Heart right ventricle (tissue), 16 donors: ENCODE measurements around the gene SRGAP3. TPM values are rescaled to one million over a fixed set of nuclear protein-coding genes. Genes with fewer than 3 reads are reported as not detected.

ENCODE experiments used
- ATAC-seq, 8 donors: fragments of 200-7000 bp; cut with Tn5 transposase; one replicate each; pipeline ENCODE4 v1.9.1; 2020; ENCODE audit warnings: mild to moderate bottlenecking in 8 of 8, moderate library complexity in 8 of 8, moderate number of reproducible peaks in 1 of 8
- DNase-seq, 2 donors: peaks; one replicate each; pipeline ENCODE4 v3.0.0-alpha.2; 2020
- H3K27ac ChIP-seq, 10 donors: fragments of 200-600 bp; sonication (generic) in 2 of 10; one replicate each; pipeline versions ENCODE4 v1.5.0 to v1.8.0; 2020 to 2022; ENCODE audit warnings: mild to moderate bottlenecking in 3 of 10
- H3K27me3 ChIP-seq, 7 donors: fragments of 200-600 bp; one replicate each; pipeline ENCODE4 v1.8.0; 2021 to 2022; ENCODE audit warnings: mild to moderate bottlenecking in 2 of 7
- H3K36me3 ChIP-seq, 9 donors: fragments of 200-600 bp; sonication (generic) in 1 of 9; one replicate each; pipeline versions ENCODE4 v1.5.0 to v1.8.0; 2020 to 2022; ENCODE audit warnings: mild to moderate bottlenecking in 2 of 9
- H3K4me1 ChIP-seq, 9 donors: fragments of 200-600 bp; sonication (generic) in 1 of 9; one replicate each; pipeline versions ENCODE4 v1.5.0 to v1.8.0; 2020 to 2022; ENCODE audit warnings: mild to moderate bottlenecking in 4 of 9
- H3K4me3 ChIP-seq, 10 donors: fragments of 200-600 bp; sonication (generic) in 2 of 10; one replicate each; pipeline versions ENCODE4 v1.5.0 to v1.8.0; 2020 to 2022; ENCODE audit warnings: mild to moderate bottlenecking in 7 of 10, moderate library complexity in 2 of 10
- H3K9me3 ChIP-seq, 11 donors: fragments of 200-600 bp in 10 of 11; sonication (generic) in 2 of 11; one replicate each; pipeline versions ENCODE4 v1.5.0 to v1.8.0; 2013 to 2022; ENCODE audit warnings: mild to moderate bottlenecking in 2 of 11, control low read depth in 1 of 11, moderate library complexity in 1 of 11
- WGBS, 2 donors: extraction: QIAGEN DNeasy Blood & Tissue Kit; methylation state at CpG; one replicate each; pipeline ENCODE4 v1.1.7; 2013; ENCODE audit warnings: inconsistent platforms in 1 of 2; 5-methylcytosine and 5-hydroxymethylcytosine counted together
- intact Hi-C, 10 donors: fragments of 100-400 bp; cut with DNase I; formaldehyde crosslinking; loops; one replicate each; pipeline versions ENCODE4 v1.11.1 to v1.14.2; 2022
- polyA plus RNA-seq, 2 donors: library from polyadenylated mRNA; stranded (reverse); fragments of 200-250 nt; gene quantifications; one replicate each; pipeline ENCODE4 v1.2.3, GENCODE V29; 2013
- total RNA-seq, 10 donors: library from RNA; stranded (reverse); fragmentation: NEBNext Ultra II Directional in 3 of 10; extraction: Animal tissue kit (Norgen Biotek cat#: 25700) in 3 of 10; gene quantifications; one replicate each; pipeline versions ENCODE4 v1.2.1 to v1.2.4, GENCODE V29; 2021 to 2023
- TF ChIP-seq, protein P1 (sequence below), 9 donors: fragments of 200-600 bp; sonication (generic) in 2 of 9; IDR thresholded peaks; one replicate each; pipeline versions ENCODE4 v1.5.0 to v1.8.0; 2021 to 2022; ENCODE audit warnings: antibody characterized with exemption in 9 of 9, mild to moderate bottlenecking in 5 of 9, moderate library complexity in 1 of 9
- donor health status: Arrhythmogenic right ventricular cardiomyopathy.
- donor health status: ischemic (EF 13 %, LVEDD 7.1; RV severe dilation, severe dysfunction).
- donor health status: healthy with polysubstance abuse.
- donor health status: DM: no; HTN: yes; CAD: no.
- donor health status: DM: no; HTN: no; CAD: no.
- donor health status: ischemic (EF 25% LVEDD 6.9; RV normal size, moderate dysfunction).
- donor health status: ischemic (EF 25% LVEDD 5.7; RV mildly dilated, moderate dysfunction).
- donor health status: healthy.
- donor health status: DM: yes; HTN: yes; CAD: no.
- donor health status: Ischemic cardiomyopathy.
- donor health status: ischemic (EF 35%, LVEDD 5.7; RV mildly dilated, moderate dysfunction).
- donor health status: nonischemic (EF 11% LVEDD 7.7; RV severe dilation, severe dysfunction).
- donor health status: DM: yes; HTN: yes; CAD: no.
- donor health status: PGD.
- donor health status: ischemic (EF 29% LVEDD 5.4; RV normal size, mild dysfunction).
- donor health status: nonischemic (EF 23%, LVEDD 6.1; RV moderate dilation, normal function).

Gene SRGAP3
- total and polyA plus RNA-seq, 12 donors: 0.67 to 16.1 (median 10.6) TPM

DNA sequence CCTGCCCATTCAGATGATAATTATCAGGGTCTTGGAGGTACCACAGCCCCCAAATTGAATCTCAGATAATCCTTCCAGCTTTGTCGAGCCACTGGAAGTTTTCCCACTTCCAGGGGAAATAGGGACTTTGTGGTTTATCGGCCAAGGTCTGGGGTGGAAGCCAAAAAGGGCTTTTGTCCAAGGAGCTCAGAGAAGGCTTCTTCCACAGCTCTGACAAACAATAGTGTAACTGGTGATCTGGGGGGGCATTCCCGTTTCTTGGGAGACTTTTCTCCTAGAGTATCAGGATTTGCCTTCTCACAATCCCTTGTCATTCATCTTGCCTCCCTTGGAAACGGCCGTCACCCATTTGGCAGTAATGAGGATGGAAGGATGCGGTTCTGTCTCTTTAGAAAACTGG is 18.4 kb downstream of the SRGAP3 start:
- Histone ChIP-seq H3K4me3 (no peak overlapping the region), H3K9me3 (no peaks in the 10 kb centered on the region), H3K4me1 (peaks cover 0 to 35% (median 17%) of the 10 kb centered on the region in 9 donors), H3K27ac (no peak overlapping the region), H3K27me3 (no peaks in the 10 kb centered on the region), H3K36me3 (peaks cover 0 to 3% (median 0%) of the 10 kb centered on the region in 9 donors)
- WGBS, 2 donors: 37 to 61% methylated on average over 6 of the region's 6 CpGs
- intact Hi-C loops: no loop called here
- TF ChIP-seq, protein P1, sequence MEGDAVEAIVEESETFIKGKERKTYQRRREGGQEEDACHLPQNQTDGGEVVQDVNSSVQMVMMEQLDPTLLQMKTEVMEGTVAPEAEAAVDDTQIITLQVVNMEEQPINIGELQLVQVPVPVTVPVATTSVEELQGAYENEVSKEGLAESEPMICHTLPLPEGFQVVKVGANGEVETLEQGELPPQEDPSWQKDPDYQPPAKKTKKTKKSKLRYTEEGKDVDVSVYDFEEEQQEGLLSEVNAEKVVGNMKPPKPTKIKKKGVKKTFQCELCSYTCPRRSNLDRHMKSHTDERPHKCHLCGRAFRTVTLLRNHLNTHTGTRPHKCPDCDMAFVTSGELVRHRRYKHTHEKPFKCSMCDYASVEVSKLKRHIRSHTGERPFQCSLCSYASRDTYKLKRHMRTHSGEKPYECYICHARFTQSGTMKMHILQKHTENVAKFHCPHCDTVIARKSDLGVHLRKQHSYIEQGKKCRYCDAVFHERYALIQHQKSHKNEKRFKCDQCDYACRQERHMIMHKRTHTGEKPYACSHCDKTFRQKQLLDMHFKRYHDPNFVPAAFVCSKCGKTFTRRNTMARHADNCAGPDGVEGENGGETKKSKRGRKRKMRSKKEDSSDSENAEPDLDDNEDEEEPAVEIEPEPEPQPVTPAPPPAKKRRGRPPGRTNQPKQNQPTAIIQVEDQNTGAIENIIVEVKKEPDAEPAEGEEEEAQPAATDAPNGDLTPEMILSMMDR (IDR thresholded peaks at IDR 0.05): no peak
- ATAC-seq: peak in 1 of 8 donors; percentile 38
- DNase-seq: no peak

DNA sequence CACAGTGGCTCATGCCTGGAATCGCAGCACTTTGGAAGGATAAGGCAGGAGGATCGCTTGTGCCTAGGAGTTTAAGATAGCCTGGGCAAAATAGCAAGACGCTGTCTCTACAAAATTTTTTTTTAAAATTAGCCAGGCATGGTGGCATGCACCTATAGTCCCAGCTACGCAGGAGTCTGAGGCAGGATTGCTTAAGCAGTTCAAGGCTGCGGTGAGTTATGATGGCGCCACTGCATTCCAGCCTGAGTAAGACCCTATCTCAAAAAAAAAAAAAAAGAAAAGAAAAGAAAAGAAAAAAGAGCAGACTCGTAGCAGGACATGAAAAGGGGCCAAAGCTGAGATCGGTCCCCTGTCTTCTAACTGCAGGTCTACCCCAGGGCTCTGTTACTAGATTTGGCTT is 18.9 kb downstream of the SRGAP3 start:
- intact Hi-C loops: no loop called here
- DNase-seq: no peak
- Histone ChIP-seq H3K4me3 (no peak overlapping the region), H3K9me3 (no peaks in the 10 kb centered on the region), H3K27ac (no peak overlapping the region), H3K27me3 (no peaks in the 10 kb centered on the region), H3K36me3 (peaks cover 0 to 1% (median 0%) of the 10 kb centered on the region in 9 donors), H3K4me1 (peaks cover 0 to 35% (median 17%) of the 10 kb centered on the region in 9 donors)
- WGBS, 2 donors: 75 to 82% methylated on average over 8 of the region's 8 CpGs
- no peak for ATAC-seq
- TF ChIP-seq, protein P1 (IDR thresholded peaks at IDR 0.05): no peak

DNA sequence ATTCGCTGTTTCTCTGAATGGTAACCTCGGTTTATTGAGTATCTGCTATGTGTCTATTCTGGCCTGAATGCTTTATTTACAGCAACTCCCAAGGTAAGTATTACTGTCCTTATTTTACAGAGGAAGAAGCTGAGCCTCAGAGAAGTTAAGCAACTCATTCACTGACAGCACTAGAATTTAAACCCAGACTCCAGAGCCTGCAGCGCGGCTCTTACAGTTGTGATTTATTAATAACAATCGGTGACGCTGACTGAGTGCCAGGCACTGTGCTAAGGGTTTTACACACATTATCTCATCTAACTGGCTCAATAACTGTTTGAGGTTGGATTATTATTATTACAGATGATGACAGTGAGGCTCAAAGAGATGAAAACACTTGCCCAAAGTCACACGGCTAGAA is 19.6 kb downstream of the SRGAP3 start:
- intact Hi-C loops: no loop called here
- H3K27ac ChIP-seq: peak overlapping the region in 1 of 10 donors; percentile 6
- no peak for ATAC-seq
- TF ChIP-seq, protein P1 (IDR thresholded peaks at IDR 0.05): no peak
- H3K4me1 ChIP-seq: peaks cover 0 to 35% (median 17%) of the 10 kb centered on the region in 9 donors
- no peak for DNase-seq
- H3K36me3 ChIP-seq: no peaks in the 10 kb centered on the region
- H3K9me3 ChIP-seq: no peaks in the 10 kb centered on the region
- H3K4me3 ChIP-seq: no peak overlapping the region
- 78 to 89% methylated on average over 7 of the region's 7 CpGs for WGBS, 2 donors
- no peaks in the 10 kb centered on the region for H3K27me3 ChIP-seq

DNA sequence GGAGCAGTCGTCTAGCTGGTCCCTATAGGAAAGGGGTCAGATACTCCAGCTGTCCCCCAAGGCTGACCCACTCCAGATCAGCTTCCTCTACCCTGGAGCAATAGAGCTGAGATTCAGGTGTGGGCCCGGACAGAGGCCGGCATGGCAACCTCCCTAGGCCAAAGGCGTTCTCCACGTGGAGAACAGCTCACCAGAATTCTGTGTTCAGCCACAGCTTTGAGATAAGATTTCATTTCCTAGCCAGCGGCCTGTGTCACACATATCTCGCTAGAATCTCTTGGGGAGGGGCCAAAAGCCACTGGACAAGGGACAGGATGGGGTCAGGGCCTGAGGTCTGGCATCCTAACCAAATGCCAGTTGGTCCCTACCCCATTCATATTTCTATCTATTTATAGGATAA is 20.1 kb downstream of the SRGAP3 start:
- DNase-seq (no peak), ATAC-seq (peak in 4 of 8 donors; percentile 9 to 61 (median 46))
- H3K27ac ChIP-seq: peak overlapping the region in 1 of 10 donors; percentile 6
- H3K9me3 ChIP-seq: no peaks in the 10 kb centered on the region
- H3K4me3 ChIP-seq: no peak overlapping the region
- no peaks in the 10 kb centered on the region for H3K36me3 ChIP-seq
- TF ChIP-seq, protein P1 (IDR thresholded peaks at IDR 0.05): no peak
- no peaks in the 10 kb centered on the region for H3K27me3 ChIP-seq
- H3K4me1 ChIP-seq: peaks cover 0 to 33% (median 17%) of the 10 kb centered on the region in 9 donors
- WGBS, 2 donors: 36 to 60% methylated on average over 7 of the region's 7 CpGs
- intact Hi-C loops: no loop called here
